ENCODE data around the gene GPR32.
"Not testable (repeated sequence)": the region's sequence is repeated elsewhere in the genome, so short reads cannot be mapped to it uniquely, and the experiment has no call there.

The GPR32 gene

GRCh38 chr19:50750010-50750409, 20.3 kb upstream of the GPR32 start:
- DNase-seq, result no peak

- DNase-seq, result no peak
These were observed 16.4 kb upstream of the GPR32 start for GRCh38 chr19:50753879-50754278.

- not testable (repeated sequence) for DNase-seq
These were observed 14.0 kb upstream of the GPR32 start for GRCh38 chr19:50756244-50756643.

GRCh38 chr19:50757624-50758023, 12.6 kb upstream of the GPR32 start:
- DNase-seq, result not testable (repeated sequence)

- not testable (repeated sequence) for DNase-seq
These were observed 11.2 kb upstream of the GPR32 start for GRCh38 chr19:50759076-50759475.

GRCh38 chr19:50759886-50760285, 10.4 kb upstream of the GPR32 start:
- DNase-seq, result no peak

GRCh38 chr19:50761501-50761900, 8.8 kb upstream of the GPR32 start:
- not testable (repeated sequence) for DNase-seq

GRCh38 chr19:50763521-50763920, 6.7 kb upstream of the GPR32 start:
- DNase-seq, result not testable (repeated sequence)

GRCh38 chr19:50764409-50764808, 5.9 kb upstream of the GPR32 start:
- DNase-seq, result no peak

- DNase-seq, result not testable (repeated sequence)
These were observed 3.5 kb upstream of the GPR32 start for GRCh38 chr19:50766746-50767145.

- DNase-seq, result not testable (repeated sequence)
These were observed 3.0 kb upstream of the GPR32 start for GRCh38 chr19:50767263-50767662.

GRCh38 chr19:50768277-50768676, 2.0 kb upstream of the GPR32 start:
- no peak for DNase-seq

- no peak for DNase-seq
These were observed 624 bp downstream of the GPR32 start for GRCh38 chr19:50770888-50771287.

- DNase-seq, result no peak
These were observed 2.2 kb downstream of the GPR32 start for GRCh38 chr19:50772476-50772875.

GRCh38 chr19:50772912-50773311, 2.6 kb downstream of the GPR32 start:
- DNase-seq, result not testable (repeated sequence)

- DNase-seq, result not testable (repeated sequence)
These were observed 3.2 kb downstream of the GPR32 start for GRCh38 chr19:50773454-50773853.

- no peak for DNase-seq
These were observed 5.9 kb downstream of the GPR32 start for GRCh38 chr19:50776131-50776530.

GRCh38 chr19:50777261-50777660, 7.0 kb downstream of the GPR32 start:
- DNase-seq, result no peak

- no peak for DNase-seq
These were observed 7.6 kb downstream of the GPR32 start for GRCh38 chr19:50777830-50778303.

GRCh38 chr19:50778906-50779430, 8.7 kb downstream of the GPR32 start:
- DNase-seq, result no peak

GRCh38 chr19:50779504-50780457, 9.5 kb downstream of the GPR32 start:
- no peak for DNase-seq

- no peak for DNase-seq
These were observed 10.6 kb downstream of the GPR32 start for GRCh38 chr19:50780753-50781435.

- DNase-seq, result not testable (repeated sequence)
These were observed 13.5 kb downstream of the GPR32 start for GRCh38 chr19:50783848-50784152.

GRCh38 chr19:50784710-50785109, 14.4 kb downstream of the GPR32 start:
- DNase-seq, result no peak
